ENCODE data around the gene USF2. TPM values are rescaled to one million over a fixed set of nuclear protein-coding genes. Genes with fewer than 3 reads are reported as not detected.
A peak's percentile ranks its signal among the peaks of the same experiment; 100 is the strongest.

USF2 gene
- total RNA-seq, 1 donor from 2014 or later: 133 TPM

DNA sequence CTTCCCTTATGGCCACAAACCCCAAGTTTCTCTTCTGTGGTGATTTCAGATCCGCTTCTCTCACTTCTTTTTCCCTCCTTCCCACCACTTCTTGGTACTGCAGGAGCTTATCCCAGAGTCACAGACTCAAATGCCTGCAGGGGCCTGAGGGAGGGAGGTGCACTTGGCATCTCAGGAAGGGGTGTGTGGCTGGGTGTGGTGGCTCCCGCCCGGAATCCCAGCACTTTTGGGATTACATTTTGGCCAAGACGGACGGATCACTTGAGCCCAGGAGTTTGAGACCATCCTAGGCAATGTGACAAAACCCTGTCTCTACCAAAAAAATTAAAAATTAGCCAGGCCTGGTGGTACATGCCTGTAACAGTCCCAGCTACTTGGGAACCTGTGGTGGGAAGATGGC lies 5.6 kb downstream of the USF2 start:
- TF ChIP-seq, protein P1, sequence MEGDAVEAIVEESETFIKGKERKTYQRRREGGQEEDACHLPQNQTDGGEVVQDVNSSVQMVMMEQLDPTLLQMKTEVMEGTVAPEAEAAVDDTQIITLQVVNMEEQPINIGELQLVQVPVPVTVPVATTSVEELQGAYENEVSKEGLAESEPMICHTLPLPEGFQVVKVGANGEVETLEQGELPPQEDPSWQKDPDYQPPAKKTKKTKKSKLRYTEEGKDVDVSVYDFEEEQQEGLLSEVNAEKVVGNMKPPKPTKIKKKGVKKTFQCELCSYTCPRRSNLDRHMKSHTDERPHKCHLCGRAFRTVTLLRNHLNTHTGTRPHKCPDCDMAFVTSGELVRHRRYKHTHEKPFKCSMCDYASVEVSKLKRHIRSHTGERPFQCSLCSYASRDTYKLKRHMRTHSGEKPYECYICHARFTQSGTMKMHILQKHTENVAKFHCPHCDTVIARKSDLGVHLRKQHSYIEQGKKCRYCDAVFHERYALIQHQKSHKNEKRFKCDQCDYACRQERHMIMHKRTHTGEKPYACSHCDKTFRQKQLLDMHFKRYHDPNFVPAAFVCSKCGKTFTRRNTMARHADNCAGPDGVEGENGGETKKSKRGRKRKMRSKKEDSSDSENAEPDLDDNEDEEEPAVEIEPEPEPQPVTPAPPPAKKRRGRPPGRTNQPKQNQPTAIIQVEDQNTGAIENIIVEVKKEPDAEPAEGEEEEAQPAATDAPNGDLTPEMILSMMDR (conservative IDR thresholded peaks at IDR 0.05): no peak
- Mint-ChIP-seq H3K4me3 (no peak overlapping the region), H3K9me3 (no peaks in the 10 kb centered on the region), H3K27ac (peak overlapping the region; percentile 16), H3K36me3 (peaks cover 15% of the 10 kb centered on the region), H3K27me3 (no peaks in the 10 kb centered on the region), H3K4me1 (ENCODE audit: unreplicated experiment) (peaks cover 5% of the 10 kb centered on the region)
- DNase-seq (ENCODE audit: extremely low spot score, unreplicated experiment): no peak

DNA sequence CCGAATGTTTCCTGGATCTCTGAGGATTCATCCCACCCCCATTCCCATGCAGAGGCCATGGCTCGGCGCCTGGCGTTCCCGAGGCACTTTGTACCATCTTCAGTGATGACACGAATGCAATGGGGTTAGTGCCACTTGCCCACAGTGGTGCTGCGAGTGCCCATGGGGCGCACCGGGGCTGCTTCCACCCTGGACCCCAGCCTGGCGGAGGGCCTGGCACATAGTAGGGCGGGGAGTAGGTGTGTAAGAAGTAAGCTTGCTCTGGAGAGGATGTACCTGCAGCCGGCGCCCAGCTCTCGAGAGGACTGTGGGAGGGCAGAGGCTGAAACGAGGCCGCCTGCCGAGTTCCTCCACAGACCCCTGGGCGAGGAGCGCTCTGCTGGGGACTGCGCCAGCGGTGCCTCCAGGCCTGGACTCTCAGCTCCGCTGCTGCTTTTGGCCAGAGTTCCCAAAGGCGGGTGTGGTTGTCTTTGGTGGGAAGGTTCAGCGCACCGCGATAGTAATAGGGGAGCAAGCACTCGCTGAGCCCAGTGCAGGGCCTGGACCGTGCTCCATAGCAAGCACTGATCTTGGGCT lies 8.0 kb downstream of the USF2 start:
- Mint-ChIP-seq H3K27me3 (no peaks in the 10 kb centered on the region), H3K4me3 (no peak overlapping the region), H3K36me3 (peaks cover 11% of the 10 kb centered on the region), H3K27ac (no peak overlapping the region), H3K4me1 (ENCODE audit: unreplicated experiment) (peaks cover 8% of the 10 kb centered on the region), H3K9me3 (no peaks in the 10 kb centered on the region)
- DNase-seq (ENCODE audit: extremely low spot score, unreplicated experiment): no peak
- TF ChIP-seq, protein P1 (conservative IDR thresholded peaks at IDR 0.05): no peak

DNA sequence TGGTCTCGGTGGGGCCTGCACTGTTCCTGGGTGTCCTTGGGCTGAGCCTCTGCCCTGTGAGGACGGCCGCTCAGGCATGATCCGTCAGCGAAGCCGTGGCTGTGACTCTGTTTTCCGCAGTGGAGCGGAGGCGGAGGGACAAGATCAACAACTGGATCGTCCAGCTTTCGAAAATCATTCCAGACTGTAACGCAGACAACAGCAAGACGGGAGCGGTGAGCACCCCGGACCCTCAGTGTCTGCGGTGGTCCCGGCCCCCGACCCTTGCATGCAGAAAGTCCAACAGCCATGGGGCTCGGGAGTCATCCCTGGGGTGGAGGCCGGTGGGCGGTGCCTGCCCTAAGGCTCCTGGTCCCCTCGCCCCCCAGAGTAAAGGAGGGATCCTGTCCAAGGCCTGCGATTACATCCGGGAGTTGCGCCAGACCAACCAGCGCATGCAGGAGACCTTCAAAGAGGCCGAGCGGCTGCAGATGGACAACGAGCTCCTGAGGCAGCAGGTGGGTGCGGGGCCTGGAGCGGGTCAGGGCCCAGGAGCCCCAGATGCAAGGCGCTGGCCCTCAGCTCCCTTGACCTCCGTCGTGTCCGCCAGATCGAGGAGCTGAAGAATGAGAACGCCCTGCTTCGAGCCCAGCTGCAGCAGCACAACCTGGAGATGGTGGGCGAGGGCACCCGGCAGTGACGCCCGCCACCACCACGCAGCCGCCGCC lies 10.0 kb downstream of the USF2 start:
- Mint-ChIP-seq H3K36me3 (peaks cover 11% of the 10 kb centered on the region), H3K27me3 (peaks cover 7% of the 10 kb centered on the region), H3K27ac (no peak overlapping the region), H3K4me1 (ENCODE audit: unreplicated experiment) (peaks cover 4% of the 10 kb centered on the region), H3K9me3 (no peaks in the 10 kb centered on the region), H3K4me3 (no peak overlapping the region)
- TF ChIP-seq, protein P1 (conservative IDR thresholded peaks at IDR 0.05): no peak
- no peak for DNase-seq (ENCODE audit: extremely low spot score, unreplicated experiment)

DNA sequence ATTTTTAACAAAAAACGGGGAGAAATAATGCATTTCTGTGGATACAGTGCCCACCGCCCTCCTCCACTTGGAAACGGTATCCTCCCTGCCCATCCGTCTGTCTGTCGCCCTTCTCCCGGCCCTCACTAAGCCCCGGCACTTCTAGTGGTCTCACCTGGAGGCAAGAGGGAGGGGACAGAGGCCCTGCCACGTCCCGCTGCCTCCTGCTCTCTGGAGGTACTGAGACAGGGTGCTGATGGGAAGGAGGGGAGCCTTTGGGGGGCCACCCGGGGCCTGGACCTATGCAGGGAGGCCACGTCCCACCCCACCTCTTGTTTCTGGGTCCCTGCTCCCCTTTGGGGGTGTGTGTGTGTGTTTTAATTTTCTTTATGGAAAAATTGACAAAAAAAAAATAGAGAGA lies 10.6 kb downstream of the USF2 start:
- peaks cover 4% of the 10 kb centered on the region for H3K4me1 Mint-ChIP-seq (ENCODE audit: unreplicated experiment)
- peaks cover 6% of the 10 kb centered on the region for H3K36me3 Mint-ChIP-seq
- no peak overlapping the region for H3K4me3 Mint-ChIP-seq
- no peaks in the 10 kb centered on the region for H3K9me3 Mint-ChIP-seq
- TF ChIP-seq, protein P1 (conservative IDR thresholded peaks at IDR 0.05): no peak
- DNase-seq (ENCODE audit: extremely low spot score, unreplicated experiment): no peak
- no peak overlapping the region for H3K27ac Mint-ChIP-seq
- H3K27me3 Mint-ChIP-seq: peaks cover 7% of the 10 kb centered on the region

DNA sequence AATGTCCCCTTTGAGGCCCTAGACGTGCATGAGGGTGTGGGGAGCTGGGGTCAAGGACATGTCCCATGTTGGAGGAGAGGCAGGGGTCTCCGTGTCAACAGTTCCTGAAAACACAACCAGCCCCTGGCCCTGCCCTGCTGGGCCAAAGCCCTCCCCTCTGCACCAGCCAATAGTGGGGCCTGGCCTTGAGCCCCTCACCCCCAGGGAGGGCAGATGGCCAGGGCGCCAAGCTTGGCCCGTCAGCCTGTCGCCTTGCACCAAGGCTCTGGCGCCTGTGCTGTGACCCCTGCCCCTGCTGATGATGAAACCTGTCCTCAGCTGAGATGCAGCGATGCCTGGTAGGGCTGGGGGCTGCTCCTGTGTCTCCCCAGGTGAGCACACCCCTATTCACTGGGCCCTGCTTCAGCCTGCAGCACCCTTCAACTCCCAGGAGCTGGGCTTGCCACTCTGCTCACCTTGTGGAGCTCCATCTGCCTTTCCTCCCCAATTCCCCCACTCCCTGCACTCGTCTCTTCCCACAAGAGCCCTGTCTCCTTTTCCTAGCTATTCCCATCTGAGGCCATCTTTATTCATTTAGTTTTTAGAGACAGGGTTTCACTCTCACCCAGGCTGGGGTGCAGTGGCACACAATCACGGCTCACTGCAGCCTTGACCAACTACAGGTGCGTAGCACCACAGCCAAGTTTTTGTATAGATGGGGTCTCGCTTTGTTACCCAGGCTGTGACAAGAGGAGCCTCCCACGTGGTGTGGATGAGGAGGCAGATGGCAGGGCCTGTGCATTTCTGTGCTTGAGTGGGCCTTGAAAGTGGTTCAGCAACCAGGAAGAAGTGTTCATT lies 11.4 kb downstream of the USF2 start:
- Mint-ChIP-seq H3K9me3 (no peaks in the 10 kb centered on the region), H3K4me1 (ENCODE audit: unreplicated experiment) (peaks cover 4% of the 10 kb centered on the region), H3K4me3 (no peak overlapping the region), H3K27ac (no peak overlapping the region), H3K36me3 (peaks cover 6% of the 10 kb centered on the region), H3K27me3 (peaks cover 7% of the 10 kb centered on the region)
- TF ChIP-seq, protein P1 (conservative IDR thresholded peaks at IDR 0.05): no peak
- no peak for DNase-seq (ENCODE audit: extremely low spot score, unreplicated experiment)

Data from type B pancreatic cell (in vitro differentiated cells).